Measurements from ENCODE around the gene HHEX.
"Not testable (repeated sequence)": the region's sequence is repeated elsewhere in the genome, so short reads cannot be mapped to it uniquely, and the experiment has no call there.

HHEX gene

DNA sequence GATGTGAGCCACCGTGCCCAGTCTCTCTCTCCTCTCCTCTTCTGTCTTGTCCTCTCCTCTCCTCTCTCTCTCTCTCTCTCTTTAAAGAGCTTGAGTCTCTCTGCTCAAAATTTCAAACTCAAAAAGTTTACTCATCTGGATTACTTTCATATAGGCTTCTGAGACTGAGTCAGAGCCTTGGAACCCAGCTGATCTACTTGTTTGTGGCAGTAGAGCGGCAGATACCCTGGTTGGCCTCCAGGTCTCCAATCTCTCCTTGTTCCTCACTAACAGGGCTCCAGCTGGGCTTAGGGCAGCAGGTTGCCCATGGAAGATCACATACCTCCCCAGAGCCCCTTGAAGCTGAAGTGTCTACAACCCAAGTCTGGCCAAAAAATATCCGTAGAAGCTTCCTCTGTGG lies 51.0 kb downstream of the HHEX start:
- no peak for DNase-seq

DNA sequence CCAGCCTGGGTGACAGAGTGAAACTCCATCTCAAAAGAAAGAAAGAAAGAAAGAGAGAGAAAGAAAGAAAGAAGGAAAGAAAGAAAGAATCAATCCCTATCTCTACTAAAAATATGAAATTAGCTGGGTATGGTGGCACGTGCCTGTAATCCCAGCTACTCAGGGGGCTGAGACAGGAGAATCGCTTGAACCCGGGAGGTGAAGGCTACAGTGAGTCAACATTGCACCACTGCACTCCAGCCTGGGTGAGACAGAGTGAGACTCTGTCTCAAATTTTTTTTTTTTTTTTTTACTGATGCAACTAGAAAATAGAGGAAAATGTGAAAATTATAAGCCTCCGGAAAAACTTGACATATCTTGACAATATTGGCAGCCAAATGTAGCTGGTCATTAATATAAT lies 52.0 kb downstream of the HHEX start:
- not testable (repeated sequence) for DNase-seq

DNA sequence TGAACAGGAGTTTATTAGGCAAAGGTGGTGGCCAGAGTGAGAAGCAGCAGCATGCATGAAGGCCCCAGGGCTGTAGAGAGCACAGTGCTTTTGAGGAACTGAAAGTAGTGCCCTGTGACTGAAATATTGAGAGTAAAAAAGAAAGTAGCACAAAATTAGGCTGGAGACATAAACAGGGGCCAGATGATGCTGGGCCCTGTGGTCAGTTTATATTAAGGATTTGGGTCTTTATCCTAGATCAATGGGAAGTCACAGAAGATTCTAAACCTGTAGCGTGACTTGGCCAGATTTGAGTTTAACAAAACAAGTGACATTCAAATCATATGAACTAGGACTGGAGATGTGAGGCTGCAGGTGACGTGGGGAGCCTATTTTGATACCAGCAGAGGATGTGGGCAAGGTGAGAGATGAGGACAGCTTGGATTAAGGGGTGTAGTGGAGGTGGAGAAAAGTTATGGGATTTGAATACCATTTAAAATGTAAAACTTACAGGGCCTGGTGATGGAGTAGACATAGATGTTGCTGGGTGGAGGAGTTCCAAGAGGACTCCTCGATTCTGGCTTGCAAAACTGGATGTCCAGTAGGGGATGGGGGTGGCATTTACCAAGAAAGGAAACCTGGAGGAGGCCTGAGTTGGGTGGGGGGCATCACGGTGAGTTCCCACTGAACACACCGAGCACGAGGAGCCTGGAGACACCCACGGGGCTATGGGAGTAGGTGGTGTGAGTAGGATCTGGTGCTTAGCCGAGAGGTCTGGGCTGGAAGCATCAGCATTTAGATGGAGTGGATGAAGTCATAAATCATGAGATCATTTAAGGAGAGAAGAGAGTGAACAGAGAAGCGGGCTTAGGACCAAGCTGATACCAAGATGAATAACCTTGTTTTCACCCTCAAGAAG lies 52.8 kb downstream of the HHEX start:
- no peak for DNase-seq
